H9 (cell line): ENCODE results near the gene GPC3. TPM values are rescaled to one million over a fixed set of nuclear protein-coding genes. Genes with fewer than 3 reads are reported as not detected.

ENCODE experiments used
- DNase-seq: peaks from one replicate; pipeline ENCODE4 v3.0.0-alpha.2; 2017
- H2AFZ ChIP-seq: one replicate; pipeline ENCODE4 v1.6.1; 2013; ENCODE audit warnings: mild to moderate bottlenecking, low read length, control low read depth, moderate library complexity
- H2AK5ac ChIP-seq: 2 replicates; pipeline ENCODE4 v1.6.1; 2013; ENCODE audit warnings: low read length, control low read depth, mixed read lengths; ENCODE audit not compliant: insufficient read length
- H2BK120ac ChIP-seq: one replicate; pipeline ENCODE4 v1.6.1; 2013; ENCODE audit warnings: low read depth, mild to moderate bottlenecking, low read length, control low read depth, inconsistent platforms; ENCODE audit not compliant: poor library complexity, severe bottlenecking
- H2BK12ac ChIP-seq: 2 replicates; pipeline ENCODE4 v1.6.1; 2013; ENCODE audit warnings: low read length, control low read depth, mixed read lengths, low read depth; ENCODE audit not compliant: insufficient read length
- H2BK15ac ChIP-seq: 2 replicates; pipeline ENCODE4 v1.6.1; 2013; ENCODE audit warnings: low read depth, low read length, control low read depth
- H2BK20ac ChIP-seq: one replicate; pipeline ENCODE4 v1.6.1; 2013; ENCODE audit warnings: low read depth, mild to moderate bottlenecking, low read length, control low read depth, inconsistent platforms; ENCODE audit not compliant: poor library complexity, severe bottlenecking
- H2BK5ac ChIP-seq: 2 replicates; pipeline ENCODE4 v1.6.1; 2013; ENCODE audit warnings: low read length, control low read depth, mixed read lengths; ENCODE audit not compliant: insufficient read length
- H3K14ac ChIP-seq: 2 replicates; pipeline ENCODE4 v1.6.1; 2013; ENCODE audit warnings: low read length, control low read depth; ENCODE audit not compliant: insufficient read depth
- H3K18ac ChIP-seq: 2 replicates; pipeline ENCODE4 v1.6.1; 2013; ENCODE audit warnings: low read depth, mild to moderate bottlenecking, mixed read lengths, low read length, control low read depth; ENCODE audit not compliant: insufficient read length
- H3K23ac ChIP-seq: 2 replicates; pipeline ENCODE4 v1.6.1; 2013; ENCODE audit warnings: low read length, control low read depth, mixed read lengths, low read depth; ENCODE audit not compliant: insufficient read length
- H3K23me2 ChIP-seq: 2 replicates; pipeline ENCODE4 v1.6.1; 2013; ENCODE audit warnings: low read depth, mild to moderate bottlenecking, mixed read lengths, low read length, control low read depth; ENCODE audit not compliant: insufficient read length, poor library complexity, severe bottlenecking
- H3K27ac ChIP-seq: 2 replicates; pipeline ENCODE4 v1.5.1; 2013; ENCODE audit warnings: low read length, control low read depth, mixed read lengths, low read depth; ENCODE audit not compliant: insufficient read length
- H3K27me3 ChIP-seq: 2 replicates; pipeline ENCODE4 v1.6.1; 2013; ENCODE audit warnings: low read length, control low read depth, inconsistent platforms; ENCODE audit not compliant: insufficient read depth
- H3K4ac ChIP-seq: 2 replicates; pipeline ENCODE4 v1.6.1; 2013; ENCODE audit warnings: low read depth, mild to moderate bottlenecking, control low read depth, inconsistent platforms, low read length, moderate library complexity
- H3K4me1 ChIP-seq: 2 replicates; pipeline ENCODE4 v1.6.1; 2013; ENCODE audit warnings: low read length, control low read depth, inconsistent platforms; ENCODE audit not compliant: insufficient read depth
- H3K4me2 ChIP-seq: 2 replicates; pipeline ENCODE4 v1.6.1; 2013; ENCODE audit warnings: low read length, control low read depth, mixed read lengths; ENCODE audit not compliant: insufficient read length, insufficient read depth
- H3K56ac ChIP-seq: 2 replicates; pipeline ENCODE4 v1.6.1; 2013; ENCODE audit warnings: low read depth, mild to moderate bottlenecking, mixed read lengths, low read length, control low read depth; ENCODE audit not compliant: insufficient read length
- H3K79me1 ChIP-seq: 2 replicates; pipeline ENCODE4 v1.6.1; 2013; ENCODE audit warnings: low read depth, mild to moderate bottlenecking, moderate library complexity, low read length, control low read depth, inconsistent platforms; ENCODE audit not compliant: insufficient read depth, poor library complexity, severe bottlenecking
- H3K79me2 ChIP-seq: 2 replicates; pipeline ENCODE4 v1.6.1; 2013; ENCODE audit warnings: low read length, control low read depth, inconsistent platforms; ENCODE audit not compliant: insufficient read depth
- H3K9ac ChIP-seq: 2 replicates; pipeline ENCODE4 v1.6.1; 2013; ENCODE audit warnings: low read length, control low read depth, mixed read lengths; ENCODE audit not compliant: insufficient read length; ENCODE audit errors: extremely low read depth
- H3K9me3 ChIP-seq: one replicate; pipeline ENCODE4 v1.6.1; 2013; ENCODE audit warnings: low read depth, low read length, inconsistent platforms; ENCODE audit not compliant: control insufficient read depth
- H3T11ph ChIP-seq: one replicate; pipeline ENCODE4 v1.6.1; 2013; ENCODE audit warnings: mild to moderate bottlenecking, low read length, control low read depth, inconsistent platforms
- H4K20me1 ChIP-seq: one replicate; pipeline ENCODE4 v1.6.1; 2013; ENCODE audit not compliant: control insufficient read depth, insufficient read length, insufficient read depth
- H4K5ac ChIP-seq: 2 replicates; pipeline ENCODE4 v1.6.1; 2013; ENCODE audit warnings: low read depth, mild to moderate bottlenecking, mixed read lengths, low read length, control low read depth; ENCODE audit not compliant: insufficient read length
- H4K8ac ChIP-seq: replicated peaks from 2 replicates; pipeline ENCODE4 v1.6.1; 2013; ENCODE audit warnings: low read length, control low read depth, mixed read lengths, low read depth; ENCODE audit not compliant: insufficient read length
- H4K91ac ChIP-seq: 2 replicates; pipeline ENCODE4 v1.6.1; 2013; ENCODE audit warnings: low read depth, mild to moderate bottlenecking, moderate library complexity, mixed read lengths, low read length, control low read depth; ENCODE audit not compliant: insufficient read length
- H3K27ac Mint-ChIP-seq, 3 experiments: 2 replicates in 2 of 3; 3 replicates in 1 of 3; pipeline ENCODE4 v1.8.0; 2020 to 2021; ENCODE audit warnings: mixed read lengths in 3 of 3, mild to moderate bottlenecking in 1 of 3, moderate library complexity in 1 of 3
- H3K27me3 Mint-ChIP-seq: 2 replicates; pipeline ENCODE4 v1.8.0; 2021; ENCODE audit warnings: low read depth, mild to moderate bottlenecking, moderate library complexity, mixed read lengths
- H3K36me3 Mint-ChIP-seq, 3 experiments: 2 replicates in 2 of 3; 3 replicates in 1 of 3; pipeline ENCODE4 v1.8.0; 2020 to 2021; ENCODE audit warnings: low read depth in 3 of 3, mixed read lengths in 3 of 3; ENCODE audit not compliant: insufficient read depth in 1 of 3
- H3K4me1 Mint-ChIP-seq, 2 experiments: 2 replicates each; pipeline ENCODE4 v1.8.0; 2020; ENCODE audit warnings: mixed read lengths in 2 of 2
- H3K4me3 Mint-ChIP-seq, 2 experiments: 2 replicates in 1 of 2; 3 replicates in 1 of 2; pipeline ENCODE4 v1.8.0; 2020 to 2021; ENCODE audit warnings: mild to moderate bottlenecking in 2 of 2, mixed read lengths in 2 of 2, moderate library complexity in 1 of 2
- H3K9me3 Mint-ChIP-seq, 2 experiments: 2 replicates in 1 of 2; 3 replicates in 1 of 2; pipeline ENCODE4 v1.8.0; 2020; ENCODE audit warnings: mild to moderate bottlenecking in 2 of 2, mixed read lengths in 2 of 2, moderate library complexity in 1 of 2
- CTCF ChIP-seq: fragments of 200-600 bp; sonication (generic); conservative IDR thresholded peaks from 3 replicates; pipeline ENCODE4 v1.8.0; 2021; ENCODE audit warnings: antibody characterized with exemption, mild to moderate bottlenecking
- WGBS: extraction: QIAGEN DNeasy Blood & Tissue Kit; methylation state at CpG from one replicate; pipeline ENCODE4 v1.1.7; 2013; ENCODE audit warnings: missing lambda C conversion rate, low lambda C conversion rate, mixed read lengths; ENCODE audit not compliant: insufficient read length; ENCODE audit errors: extremely low coverage; 5-methylcytosine and 5-hydroxymethylcytosine counted together
- total RNA-seq: library from RNA; stranded (reverse); gene quantifications from 2 replicates; pipeline ENCODE4 v1.2.1, GENCODE V29; 2021

GPC3 gene
- total RNA-seq, 1 experiment from 2014 or later = 108 TPM

- H3K36me3 Mint-ChIP-seq = peaks cover 22 to 40% (median 31%) of the 10 kb centered on the region in 3 experiments
- H3K23me2 ChIP-seq = no peaks in the 10 kb centered on the region
- 0 out of 3 replicates have a peak, but pooled peaks have one; percentile 10 for TF ChIP-seq CTCF
- H3K4me1 ChIP-seq = no peaks in the 10 kb centered on the region
- H3T11ph ChIP-seq = no peak overlapping the region
- H2BK20ac ChIP-seq = no peak overlapping the region
- H2BK120ac ChIP-seq = no peak overlapping the region
- peak overlapping the region; percentile 8 to 50 (median 32); a peak in 2 of 7 replicates for H3K27ac Mint-ChIP-seq
- H3K27me3 Mint-ChIP-seq = no peaks in the 10 kb centered on the region; the same call in 1 of the 2 replicates
- H3K27me3 ChIP-seq = no peaks in the 10 kb centered on the region
- H3K9me3 ChIP-seq = no peaks in the 10 kb centered on the region
- no peak overlapping the region for H3K27ac ChIP-seq
- no CpG with 5 or more reads among the region's 3 CpGs for WGBS
- no peak overlapping the region for H2BK15ac ChIP-seq
- no peak overlapping the region for H2BK5ac ChIP-seq
- H4K8ac ChIP-seq = no peak overlapping the region
- H3K79me2 ChIP-seq = no peaks in the 10 kb centered on the region
- H3K4ac ChIP-seq = no peak overlapping the region
- H4K20me1 ChIP-seq = no peaks in the 10 kb centered on the region
- no peak overlapping the region for H2AK5ac ChIP-seq
- H3K9ac ChIP-seq = no peak overlapping the region
- no peak overlapping the region for H4K5ac ChIP-seq
- H2BK12ac ChIP-seq = no peak overlapping the region
- no peak overlapping the region for H3K4me3 Mint-ChIP-seq
- no peak overlapping the region for H2AFZ ChIP-seq
- H3K9me3 Mint-ChIP-seq = peaks cover 12 to 17% of the 10 kb centered on the region in 2 experiments
- DNase-seq = no peak
- H3K23ac ChIP-seq = no peak overlapping the region
- H3K4me1 Mint-ChIP-seq = peaks cover 27% of the 10 kb centered on the region in 2 experiments
- H3K56ac ChIP-seq = no peak overlapping the region
- H3K79me1 ChIP-seq = no peaks in the 10 kb centered on the region
- no peak overlapping the region for H3K18ac ChIP-seq
- H3K14ac ChIP-seq = no peak overlapping the region
- H3K4me2 ChIP-seq = no peak overlapping the region
- no peak overlapping the region for H4K91ac ChIP-seq
Observed at GRCh38 chrX:133542476-133542875, 442.9 kb downstream of the GPC3 start.
